Fibroblast of peridontal ligament (primary cell): ENCODE data around the gene GIGYF1.

Source experiments
- DNase-seq: peaks from one replicate; pipeline ENCODE4 v3.0.0-alpha.2; 2010; ENCODE audit errors: extremely low read depth

Gene GIGYF1

GRCh38 chr7:100683659-100684533 is 10.2 kb downstream of the GIGYF1 start:
- DNase-seq, result no peak

- no peak for DNase-seq
These were observed 10.9 kb downstream of the GIGYF1 start for GRCh38 chr7:100682991-100683658.

- no peak for DNase-seq
These were observed 11.8 kb downstream of the GIGYF1 start for GRCh38 chr7:100682228-100682741.

GRCh38 chr7:100681491-100682227 is 12.4 kb downstream of the GIGYF1 start:
- no peak for DNase-seq

- DNase-seq, result no peak
These were observed 13.3 kb downstream of the GIGYF1 start for GRCh38 chr7:100680576-100681271.

- peak; percentile 50 for DNase-seq
These were observed 14.0 kb downstream of the GIGYF1 start for GRCh38 chr7:100679927-100680575.

- no peak for DNase-seq
These were observed 14.7 kb downstream of the GIGYF1 start for GRCh38 chr7:100679129-100679926.

GRCh38 chr7:100678291-100678984 is 15.6 kb downstream of the GIGYF1 start:
- no peak for DNase-seq

GRCh38 chr7:100677308-100678267 is 16.5 kb downstream of the GIGYF1 start:
- no peak for DNase-seq

GRCh38 chr7:100676501-100677306 is 17.3 kb downstream of the GIGYF1 start:
- no peak for DNase-seq

- peak; percentile 46 for DNase-seq
These were observed 18.3 kb downstream of the GIGYF1 start for GRCh38 chr7:100675581-100676350.

- no peak for DNase-seq
These were observed 19.0 kb downstream of the GIGYF1 start for GRCh38 chr7:100675105-100675451.

- no peak for DNase-seq
These were observed 19.5 kb downstream of the GIGYF1 start for GRCh38 chr7:100674411-100675104.

- DNase-seq, result peak; percentile 19
These were observed 20.1 kb downstream of the GIGYF1 start for GRCh38 chr7:100673942-100674410.

- DNase-seq, result peak; percentile 99
These were observed 20.6 kb downstream of the GIGYF1 start, which contains the start of gene GNB2 for GRCh38 chr7:100673302-100673941. Gene GNB2, plus strand, starts transcription at chr7:100673740. Its CDS starts 2,526 bp downstream, at chr7:100676266.
